Measurements from ENCODE around the gene IGSF21. TPM values are rescaled to one million over a fixed set of nuclear protein-coding genes. Genes with fewer than 3 reads are reported as not detected.

IGSF21 gene
- total RNA-seq, 2 donors from 2014 or later = not detected

DNA sequence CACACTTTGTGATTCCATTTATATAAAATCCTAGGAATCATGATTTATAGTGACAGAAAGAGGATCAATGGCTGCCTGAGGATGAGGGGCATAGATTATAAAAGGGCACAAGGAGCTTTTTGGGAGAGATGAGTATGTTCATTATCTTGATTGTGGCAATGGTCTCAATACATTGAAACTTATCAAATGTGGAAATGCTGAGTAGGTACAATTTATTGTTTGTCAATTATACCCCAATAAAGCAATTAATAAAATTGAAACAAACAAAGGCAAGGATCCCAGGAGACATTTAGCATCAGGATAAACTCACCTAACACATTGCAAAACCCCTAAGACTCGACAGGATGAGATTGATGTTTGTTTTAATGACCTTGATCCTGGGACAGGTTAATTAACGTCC, 220.1 kb downstream of the IGSF21 start:
- Mint-ChIP-seq H3K4me3 (no peak overlapping the region), H3K36me3 (ENCODE audit: insufficient read depth in 2 of 2) (no peaks in the 10 kb centered on the region), H3K27me3 (ENCODE audit: low read depth) (peaks cover 11% of the 10 kb centered on the region), H3K9me3 (no peaks in the 10 kb centered on the region), H3K27ac (no peak overlapping the region), H3K4me1 (ENCODE audit: low read depth) (no peaks in the 10 kb centered on the region)
- DNase-seq (no peak), ATAC-seq (replicated peaks in 1 of 2) (no peak)

DNA sequence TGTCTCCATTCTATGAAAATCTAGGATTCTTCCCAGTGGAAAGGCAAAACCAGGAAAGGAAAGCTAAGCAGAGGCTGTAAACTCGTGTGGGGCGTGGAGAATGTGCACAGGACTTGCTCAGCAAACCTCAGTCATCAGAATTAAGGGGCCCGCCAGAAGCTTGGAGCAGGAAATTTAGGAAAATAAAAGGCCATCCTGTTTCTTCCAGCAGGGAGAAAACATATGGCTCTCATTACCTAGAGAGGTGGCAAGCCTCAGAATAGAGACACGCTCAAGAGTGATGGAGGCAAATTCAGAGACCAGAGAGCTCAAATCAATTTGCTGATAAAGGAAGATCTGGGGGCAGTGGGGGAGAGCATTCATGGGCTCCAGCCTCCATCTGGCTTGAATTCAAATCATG, 221.2 kb downstream of the IGSF21 start:
- Mint-ChIP-seq H3K27me3 (ENCODE audit: low read depth) (peaks cover 14% of the 10 kb centered on the region), H3K9me3 (no peaks in the 10 kb centered on the region), H3K4me1 (ENCODE audit: low read depth) (no peaks in the 10 kb centered on the region), H3K36me3 (ENCODE audit: insufficient read depth in 2 of 2) (no peaks in the 10 kb centered on the region), H3K27ac (no peak overlapping the region), H3K4me3 (no peak overlapping the region)
- no peak for ATAC-seq (replicated peaks in 1 of 2)
- no peak for DNase-seq

DNA sequence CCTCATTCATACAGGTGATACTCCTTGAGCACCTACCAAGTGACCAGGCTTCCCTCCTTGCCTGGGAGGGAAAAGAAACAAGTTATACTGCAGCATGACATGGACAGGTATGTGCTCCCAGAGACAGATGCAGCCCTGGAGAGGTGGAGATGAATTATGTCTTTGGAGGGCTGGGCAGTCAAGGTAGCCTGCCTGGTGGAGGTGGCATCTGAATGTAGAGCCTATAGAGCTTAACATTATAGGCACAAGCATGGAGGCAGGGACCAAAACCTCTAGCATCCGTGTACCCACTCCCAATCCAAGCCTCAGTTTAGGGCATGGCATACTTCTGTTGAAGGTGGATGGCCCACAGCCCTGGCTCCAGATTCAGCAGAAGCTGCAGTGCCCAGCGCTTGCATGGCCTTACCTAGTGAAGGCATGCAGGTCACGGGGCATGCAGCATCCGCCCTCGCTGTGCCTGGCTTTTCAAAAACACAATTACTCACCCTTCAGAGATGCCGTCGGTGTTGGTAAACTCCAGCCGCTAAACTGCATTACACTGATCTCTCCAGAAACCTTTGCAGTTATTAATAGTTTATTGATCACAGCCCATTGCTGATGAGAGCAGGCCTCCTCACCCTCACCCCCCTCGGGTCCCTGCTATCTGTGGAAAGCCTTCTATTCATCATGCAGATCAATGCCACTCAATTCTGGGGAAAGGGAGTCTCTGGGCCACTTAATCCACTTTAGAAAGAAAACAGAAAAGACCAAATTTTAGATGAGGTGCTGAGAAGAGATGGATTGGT, 222.1 kb downstream of the IGSF21 start:
- Mint-ChIP-seq H3K9me3 (no peaks in the 10 kb centered on the region), H3K36me3 (ENCODE audit: insufficient read depth in 2 of 2) (no peaks in the 10 kb centered on the region), H3K4me3 (no peak overlapping the region), H3K27me3 (ENCODE audit: low read depth) (peaks cover 14% of the 10 kb centered on the region), H3K27ac (no peak overlapping the region), H3K4me1 (ENCODE audit: low read depth) (no peaks in the 10 kb centered on the region)
- DNase-seq = no peak
- no peak for ATAC-seq (replicated peaks in 1 of 2)

DNA sequence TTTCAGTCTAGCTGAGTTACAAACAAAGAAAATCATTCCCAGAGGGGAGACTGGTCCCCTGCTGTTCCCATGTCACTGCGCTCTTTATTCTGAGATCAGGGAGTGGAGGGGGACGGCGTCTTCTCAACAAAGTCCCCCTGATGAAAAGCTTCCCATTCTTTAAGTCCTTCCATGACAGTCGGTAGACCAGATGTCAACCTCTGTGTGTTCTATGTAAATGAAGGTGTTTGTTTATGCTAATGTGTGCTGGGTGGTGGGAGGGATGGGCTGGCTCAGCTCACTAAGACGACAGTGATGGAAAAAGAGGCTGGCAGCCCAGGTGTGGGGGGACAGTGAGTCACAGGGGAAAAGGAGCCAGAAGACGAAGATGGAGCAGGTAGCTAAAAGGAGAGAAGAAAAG, 225.0 kb downstream of the IGSF21 start:
- Mint-ChIP-seq H3K27ac (no peak overlapping the region), H3K4me3 (no peak overlapping the region), H3K9me3 (no peaks in the 10 kb centered on the region), H3K27me3 (ENCODE audit: low read depth) (peaks cover 14% of the 10 kb centered on the region), H3K36me3 (ENCODE audit: insufficient read depth in 2 of 2) (no peaks in the 10 kb centered on the region), H3K4me1 (ENCODE audit: low read depth) (no peaks in the 10 kb centered on the region)
- DNase-seq = no peak
- no peak for ATAC-seq (replicated peaks in 1 of 2)

DNA sequence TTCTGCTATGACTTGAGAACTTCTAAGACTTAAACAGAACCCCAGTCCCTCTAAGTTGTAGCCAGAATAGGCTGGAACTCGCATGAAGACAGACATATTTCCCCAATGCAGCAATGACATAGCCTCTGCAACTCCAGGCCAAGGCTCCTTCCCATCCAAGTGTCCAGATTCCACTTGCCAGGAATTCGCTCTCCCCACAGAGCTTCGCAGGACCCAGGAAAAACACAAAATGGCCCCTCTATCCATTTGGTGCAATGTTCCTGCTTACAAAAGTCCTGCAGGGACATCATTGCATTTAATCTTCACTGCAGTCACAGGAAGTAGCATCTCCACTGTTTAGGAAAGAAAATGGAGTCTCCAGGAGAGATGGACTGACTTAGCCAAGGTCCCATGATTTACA, 225.6 kb downstream of the IGSF21 start:
- Mint-ChIP-seq H3K4me3 (no peak overlapping the region), H3K4me1 (ENCODE audit: low read depth) (no peaks in the 10 kb centered on the region), H3K9me3 (no peaks in the 10 kb centered on the region), H3K36me3 (ENCODE audit: insufficient read depth in 2 of 2) (no peaks in the 10 kb centered on the region), H3K27ac (no peak overlapping the region), H3K27me3 (ENCODE audit: low read depth) (peaks cover 14% of the 10 kb centered on the region)
- ATAC-seq (replicated peaks in 1 of 2) = no peak
- no peak for DNase-seq

DNA sequence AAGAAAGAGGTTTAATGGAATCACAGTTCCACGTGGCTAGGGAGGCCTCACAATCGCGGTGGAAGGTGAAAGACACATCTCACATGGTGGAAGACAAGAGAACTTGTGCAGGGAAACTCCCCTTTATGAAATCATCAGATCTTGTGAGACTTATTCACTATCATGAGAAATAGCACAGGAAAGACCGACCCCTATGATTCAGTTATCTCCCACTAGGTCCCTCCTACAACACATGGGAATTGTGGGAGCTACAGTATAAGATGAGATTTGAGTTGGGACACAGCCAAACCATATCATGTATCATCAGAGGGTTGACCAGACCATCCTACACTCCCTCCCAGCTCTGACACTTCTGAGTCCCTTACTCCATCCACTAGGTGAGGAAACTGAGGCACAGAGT, 229.2 kb downstream of the IGSF21 start:
- no peak for DNase-seq
- peaks cover 15% of the 10 kb centered on the region for H3K27me3 Mint-ChIP-seq (ENCODE audit: low read depth)
- H3K27ac Mint-ChIP-seq = no peak overlapping the region
- H3K9me3 Mint-ChIP-seq = no peaks in the 10 kb centered on the region
- H3K36me3 Mint-ChIP-seq (ENCODE audit: insufficient read depth in 2 of 2) = no peaks in the 10 kb centered on the region
- no peaks in the 10 kb centered on the region for H3K4me1 Mint-ChIP-seq (ENCODE audit: low read depth)
- no peak overlapping the region for H3K4me3 Mint-ChIP-seq
- no peak for ATAC-seq (replicated peaks in 1 of 2)

DNA sequence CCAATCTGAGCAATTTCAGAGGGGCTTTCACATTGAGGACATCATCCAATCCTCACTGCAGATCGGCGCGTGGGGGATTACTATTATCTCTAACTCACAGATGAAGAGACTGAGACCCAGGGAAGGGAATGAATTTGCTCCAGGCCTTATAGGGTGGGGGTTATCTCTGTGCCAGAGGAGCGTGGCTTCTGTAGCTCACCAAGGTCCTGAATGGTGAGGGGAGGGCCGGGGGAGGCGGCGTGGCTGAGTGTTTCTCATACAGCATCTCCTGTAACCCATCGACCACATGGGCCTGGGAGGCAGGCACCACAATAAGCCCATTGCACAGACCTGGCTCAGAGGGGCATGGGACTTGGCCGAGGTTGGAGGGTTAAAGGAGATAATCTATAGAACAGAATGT, 230.2 kb downstream of the IGSF21 start:
- no peak for DNase-seq
- Mint-ChIP-seq H3K27ac (no peak overlapping the region), H3K4me1 (ENCODE audit: low read depth) (no peaks in the 10 kb centered on the region), H3K9me3 (no peaks in the 10 kb centered on the region), H3K27me3 (ENCODE audit: low read depth) (peaks cover 9% of the 10 kb centered on the region), H3K36me3 (ENCODE audit: insufficient read depth in 2 of 2) (no peaks in the 10 kb centered on the region), H3K4me3 (no peak overlapping the region)
- ATAC-seq (replicated peaks in 1 of 2) = no peak

DNA sequence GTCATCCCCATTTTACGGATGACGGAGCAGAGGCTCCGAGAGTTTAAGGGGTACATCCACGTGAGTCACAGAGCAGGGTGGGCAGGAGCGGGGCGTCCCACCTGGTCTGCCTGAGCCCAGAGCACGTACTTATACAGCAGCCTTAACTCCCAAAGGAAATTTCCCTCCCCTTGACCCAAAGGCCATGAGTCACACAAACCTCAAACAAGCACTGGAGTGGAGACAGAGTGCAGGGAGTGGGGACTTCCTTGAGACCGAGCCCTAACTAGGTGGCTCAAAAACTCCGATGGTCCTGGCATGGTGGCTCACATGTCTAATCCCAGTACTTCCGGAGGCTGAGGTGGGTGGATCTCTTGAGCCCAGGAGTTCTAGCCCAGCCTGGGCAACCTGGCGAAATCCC, 231.6 kb downstream of the IGSF21 start:
- DNase-seq (no peak), ATAC-seq (replicated peaks in 1 of 2) (no peak)
- no peaks in the 10 kb centered on the region for H3K4me1 Mint-ChIP-seq (ENCODE audit: low read depth)
- peaks cover 7% of the 10 kb centered on the region for H3K27me3 Mint-ChIP-seq (ENCODE audit: low read depth)
- no peaks in the 10 kb centered on the region for H3K36me3 Mint-ChIP-seq (ENCODE audit: insufficient read depth in 2 of 2)
- H3K27ac Mint-ChIP-seq = no peak overlapping the region
- H3K4me3 Mint-ChIP-seq = no peak overlapping the region
- H3K9me3 Mint-ChIP-seq = no peaks in the 10 kb centered on the region

DNA sequence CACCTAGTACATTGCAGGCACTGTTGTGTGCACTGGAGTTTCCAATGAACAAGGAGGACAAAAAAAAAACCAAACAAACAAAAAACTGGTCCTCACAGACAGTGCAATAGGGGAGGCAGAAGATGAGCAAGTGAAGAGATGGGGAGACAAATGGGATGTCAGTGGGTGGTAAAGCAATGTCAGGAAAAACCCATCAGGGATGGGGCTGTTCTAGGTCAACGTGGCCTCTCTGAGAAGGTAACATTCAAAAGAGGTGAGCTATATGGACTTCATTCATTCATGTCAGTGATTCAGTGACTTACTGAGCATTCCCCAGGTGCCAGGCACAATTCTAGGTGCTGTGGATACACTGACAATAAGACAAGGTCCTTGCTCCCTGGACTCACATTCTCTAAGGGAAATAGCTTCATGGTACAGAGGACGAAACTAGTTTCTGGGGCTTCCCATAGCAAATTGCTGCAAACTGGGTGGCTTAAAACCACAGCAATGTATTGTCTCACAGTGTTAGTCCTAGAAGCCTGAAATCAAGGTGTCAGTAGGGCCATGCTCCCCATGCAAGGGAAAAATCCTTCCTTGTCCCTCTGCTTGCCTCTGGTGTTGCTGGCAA, 232.7 kb downstream of the IGSF21 start:
- no peak for ATAC-seq (replicated peaks in 1 of 2)
- no peaks in the 10 kb centered on the region for H3K9me3 Mint-ChIP-seq
- H3K36me3 Mint-ChIP-seq (ENCODE audit: insufficient read depth in 2 of 2) = no peaks in the 10 kb centered on the region
- no peaks in the 10 kb centered on the region for H3K4me1 Mint-ChIP-seq (ENCODE audit: low read depth)
- no peak for DNase-seq
- H3K27ac Mint-ChIP-seq = no peak overlapping the region
- H3K4me3 Mint-ChIP-seq = no peak overlapping the region
- peaks cover 7% of the 10 kb centered on the region for H3K27me3 Mint-ChIP-seq (ENCODE audit: low read depth)

DNA sequence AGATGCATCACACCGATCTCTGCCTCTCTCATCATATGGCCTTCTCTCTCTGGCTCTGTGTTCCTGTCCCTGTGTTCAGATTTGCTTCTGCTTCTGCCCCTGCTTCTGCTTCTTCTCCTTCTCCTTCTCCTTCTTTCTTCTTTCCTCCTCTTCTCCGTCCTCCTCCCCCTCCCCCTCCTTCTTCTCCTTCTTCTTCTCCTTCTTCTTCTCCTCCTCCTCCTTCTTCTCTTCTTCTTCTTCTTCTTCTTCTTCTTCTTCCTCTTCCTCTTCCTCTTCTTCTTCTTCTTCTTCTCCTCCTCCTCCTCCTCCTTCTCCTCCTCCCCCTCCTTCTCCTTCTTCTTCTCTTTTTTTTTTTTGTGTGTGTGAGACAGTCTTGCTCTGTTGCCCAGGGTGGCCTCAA, 233.2 kb downstream of the IGSF21 start:
- H3K9me3 Mint-ChIP-seq = no peaks in the 10 kb centered on the region
- no peaks in the 10 kb centered on the region for H3K4me1 Mint-ChIP-seq (ENCODE audit: low read depth)
- H3K27me3 Mint-ChIP-seq (ENCODE audit: low read depth) = peaks cover 7% of the 10 kb centered on the region
- DNase-seq = no peak
- ATAC-seq (replicated peaks in 1 of 2) = no peak
- H3K27ac Mint-ChIP-seq = no peak overlapping the region
- no peaks in the 10 kb centered on the region for H3K36me3 Mint-ChIP-seq (ENCODE audit: insufficient read depth in 2 of 2)
- H3K4me3 Mint-ChIP-seq = no peak overlapping the region

DNA sequence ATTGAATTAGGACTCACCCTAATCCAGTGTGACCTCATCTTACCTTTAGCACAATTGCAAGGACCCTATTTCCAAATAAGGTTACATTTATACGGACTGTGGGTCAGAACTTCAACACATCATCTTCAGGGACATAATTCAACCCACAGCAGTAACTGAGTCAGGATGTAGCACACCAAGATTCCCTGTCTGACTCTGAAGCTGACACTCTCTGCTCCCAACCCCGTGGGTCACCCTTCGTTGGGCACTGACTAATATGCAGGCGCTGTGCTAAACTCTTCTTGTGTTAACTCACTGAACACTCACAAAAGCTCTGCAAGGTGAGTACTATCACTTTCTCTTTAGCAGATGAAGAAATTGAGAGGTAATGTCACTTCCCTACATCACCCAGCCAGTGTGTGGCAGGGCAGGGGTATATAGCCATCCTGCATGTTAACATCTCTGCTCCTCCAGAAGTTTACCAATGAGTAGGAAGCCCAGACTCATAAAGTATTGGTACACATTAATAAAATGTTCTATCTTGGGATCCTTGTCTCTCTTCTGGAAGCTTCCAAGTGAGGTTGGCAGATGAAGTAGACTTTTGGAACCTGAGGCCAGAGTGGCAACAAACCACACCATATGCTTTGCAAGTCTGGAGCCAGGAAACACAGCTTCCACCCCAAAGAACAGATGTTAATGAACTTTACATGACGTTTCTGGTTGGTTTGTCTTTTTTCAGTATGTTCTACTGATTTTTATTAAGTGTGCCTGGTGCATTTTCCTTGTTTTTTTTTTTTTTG, 233.9 kb downstream of the IGSF21 start:
- Mint-ChIP-seq H3K9me3 (no peaks in the 10 kb centered on the region), H3K27me3 (ENCODE audit: low read depth) (peaks cover 13% of the 10 kb centered on the region), H3K27ac (no peak overlapping the region), H3K4me1 (ENCODE audit: low read depth) (no peaks in the 10 kb centered on the region), H3K36me3 (ENCODE audit: insufficient read depth in 2 of 2) (no peaks in the 10 kb centered on the region), H3K4me3 (no peak overlapping the region)
- DNase-seq = no peak
- no peak for ATAC-seq (replicated peaks in 1 of 2)

DNA sequence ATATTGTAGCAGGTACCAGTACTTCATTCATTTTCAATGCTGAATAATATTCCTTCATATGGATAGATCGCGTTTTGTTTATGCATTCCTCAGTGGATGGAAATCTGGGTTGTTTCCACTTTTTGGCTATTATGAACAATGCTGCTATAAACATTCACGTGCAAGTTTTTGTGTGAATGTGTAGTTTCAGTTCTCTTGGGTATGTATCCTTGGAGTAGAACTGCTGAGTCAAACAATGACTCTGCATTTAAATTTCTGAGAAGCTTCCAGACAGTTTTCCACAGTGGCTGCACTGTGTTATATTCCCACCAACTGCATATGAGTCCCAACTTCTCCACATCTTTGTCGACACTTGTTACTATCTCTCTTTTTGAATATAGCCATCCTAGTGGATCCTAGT, 235.1 kb downstream of the IGSF21 start:
- no peaks in the 10 kb centered on the region for H3K4me1 Mint-ChIP-seq (ENCODE audit: low read depth)
- H3K27ac Mint-ChIP-seq = no peak overlapping the region

DNA sequence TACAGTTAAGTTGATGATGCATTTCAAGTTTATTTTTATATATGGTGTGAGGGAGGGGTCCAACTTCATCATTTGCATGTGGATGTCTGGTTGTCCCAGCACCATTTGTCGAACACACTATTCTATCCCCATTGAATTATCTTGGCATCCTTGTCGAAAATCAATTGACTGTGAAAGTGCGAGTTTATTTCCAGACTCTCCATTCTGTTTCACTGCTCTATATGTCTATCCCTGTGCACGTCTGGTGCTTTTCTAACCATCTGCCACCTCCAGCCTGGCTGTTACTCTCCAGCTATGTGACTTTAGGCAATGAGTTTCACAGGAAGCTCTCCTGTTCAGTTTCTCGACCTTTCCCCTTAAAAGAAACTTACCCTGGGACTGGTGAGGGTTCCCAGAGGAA, 236.0 kb downstream of the IGSF21 start:
- no peaks in the 10 kb centered on the region for H3K9me3 Mint-ChIP-seq
- no peaks in the 10 kb centered on the region for H3K36me3 Mint-ChIP-seq (ENCODE audit: insufficient read depth in 2 of 2)
- no peak for ATAC-seq (replicated peaks in 1 of 2)
- no peak overlapping the region for H3K27ac Mint-ChIP-seq
- H3K27me3 Mint-ChIP-seq (ENCODE audit: low read depth) = peaks cover 14% of the 10 kb centered on the region
- DNase-seq = no peak
- H3K4me3 Mint-ChIP-seq = no peak overlapping the region
- H3K4me1 Mint-ChIP-seq (ENCODE audit: low read depth) = no peaks in the 10 kb centered on the region

More for the DNA sequence above, 235.1 kb downstream of the IGSF21 start:
- ATAC-seq (replicated peaks in 1 of 2) = no peak
- no peak for DNase-seq
- Mint-ChIP-seq H3K27me3 (ENCODE audit: low read depth) (peaks cover 14% of the 10 kb centered on the region), H3K36me3 (ENCODE audit: insufficient read depth in 2 of 2) (no peaks in the 10 kb centered on the region), H3K9me3 (no peaks in the 10 kb centered on the region), H3K4me3 (no peak overlapping the region)

Data from activated T-cell treated with anti-CD3 and anti-CD28 coated beads, Interleukin-2, amount 50 U/mL, for 72 hours (primary cell).